Left lung (tissue), 10 donors: ENCODE results near the gene SDK1. TPM values are rescaled to one million over a fixed set of nuclear protein-coding genes. Genes with fewer than 3 reads are reported as not detected.

Experiments
- ATAC-seq: fragments of 200-7000 bp; cut with Tn5 transposase; one replicate; pipeline ENCODE4 v1.9.1; 2020; ENCODE audit warnings: moderate library complexity
- DNase-seq, 4 donors: peaks; one replicate each; pipeline ENCODE4 v3.0.0-alpha.2; 2013 to 2020
- H3K27ac ChIP-seq, 2 donors: fragments of 200-600 bp; sonication (generic) in 1 of 2; one replicate each; pipeline versions ENCODE4 v1.5.0 to v1.8.0; 2020 to 2021
- H3K27me3 ChIP-seq, 2 donors: fragments of 200-600 bp; sonication (generic) in 1 of 2; one replicate each; pipeline versions ENCODE4 v1.5.0 to v1.8.0; 2020 to 2021
- H3K36me3 ChIP-seq, 2 donors: fragments of 200-600 bp; sonication (generic) in 1 of 2; one replicate each; pipeline versions ENCODE4 v1.5.0 to v1.8.0; 2020 to 2021
- H3K4me1 ChIP-seq, 2 donors: fragments of 200-600 bp; one replicate each; pipeline ENCODE4 v1.8.0; 2021
- H3K4me3 ChIP-seq, 2 donors: fragments of 200-600 bp; sonication (generic) in 1 of 2; one replicate each; pipeline versions ENCODE4 v1.5.0 to v1.8.0; 2020 to 2021; ENCODE audit warnings: mild to moderate bottlenecking in 1 of 2
- H3K9me3 ChIP-seq, 2 donors: fragments of 200-600 bp; sonication (generic) in 1 of 2; one replicate each; pipeline versions ENCODE4 v1.5.0 to v1.8.0; 2020 to 2021
- intact Hi-C, 2 donors: fragments of 100-400 bp; cut with DNase I; formaldehyde crosslinking; loops; one replicate each; pipeline versions ENCODE4 v1.11.2 to v1.14.2; 2022
- polyA plus RNA-seq, 6 donors: library from polyadenylated mRNA; unstranded; fragments of 120-200 nt; gene quantifications; one replicate each; pipeline ENCODE4 v1.2.1, GENCODE V29; 2013; ENCODE audit not compliant: insufficient read length in 6 of 6
- total RNA-seq, 2 donors: library from RNA; stranded (reverse); fragmentation: NEBNext Ultra II Directional; extraction: Animal tissue kit (Norgen Biotek cat#: 25700); gene quantifications; one replicate each; pipeline ENCODE4 v1.2.1, GENCODE V29; 2021
- TF ChIP-seq, protein P1 (sequence below), 2 donors: fragments of 200-600 bp; sonication (generic) in 1 of 2; IDR thresholded peaks; one replicate each; pipeline versions ENCODE4 v1.5.0 to v1.8.0; 2021; ENCODE audit warnings: antibody characterized with exemption in 2 of 2
- donor health status: DM: no; HTN: yes; CAD: no.
- donor health status: DM: no; HTN: no; CAD: no.

SDK1 gene
- total and polyA plus RNA-seq, 8 donors: 5.5 to 17.6 (median 13.0) TPM

DNA sequence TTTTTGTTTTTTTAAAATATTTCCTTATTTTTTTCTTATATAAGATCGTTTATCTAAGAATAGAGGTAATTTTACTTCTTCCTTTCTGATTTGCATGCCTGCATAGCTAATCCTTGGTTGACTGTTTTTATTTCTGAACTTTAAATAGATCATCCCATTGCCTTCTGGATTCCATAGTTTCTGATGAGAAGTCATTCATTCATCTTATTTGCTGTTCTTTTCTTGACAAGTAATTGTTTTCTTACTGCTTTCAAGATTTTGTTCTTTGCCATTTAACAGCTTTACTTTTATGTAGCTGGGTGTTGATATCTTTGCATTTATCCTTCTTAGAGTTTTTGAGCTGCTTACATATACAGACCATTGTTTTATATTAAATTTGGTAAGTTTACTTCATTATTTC lies 437.9 kb downstream of the SDK1 start:
- intact Hi-C loops: no loop called here
- TF ChIP-seq, protein P1, sequence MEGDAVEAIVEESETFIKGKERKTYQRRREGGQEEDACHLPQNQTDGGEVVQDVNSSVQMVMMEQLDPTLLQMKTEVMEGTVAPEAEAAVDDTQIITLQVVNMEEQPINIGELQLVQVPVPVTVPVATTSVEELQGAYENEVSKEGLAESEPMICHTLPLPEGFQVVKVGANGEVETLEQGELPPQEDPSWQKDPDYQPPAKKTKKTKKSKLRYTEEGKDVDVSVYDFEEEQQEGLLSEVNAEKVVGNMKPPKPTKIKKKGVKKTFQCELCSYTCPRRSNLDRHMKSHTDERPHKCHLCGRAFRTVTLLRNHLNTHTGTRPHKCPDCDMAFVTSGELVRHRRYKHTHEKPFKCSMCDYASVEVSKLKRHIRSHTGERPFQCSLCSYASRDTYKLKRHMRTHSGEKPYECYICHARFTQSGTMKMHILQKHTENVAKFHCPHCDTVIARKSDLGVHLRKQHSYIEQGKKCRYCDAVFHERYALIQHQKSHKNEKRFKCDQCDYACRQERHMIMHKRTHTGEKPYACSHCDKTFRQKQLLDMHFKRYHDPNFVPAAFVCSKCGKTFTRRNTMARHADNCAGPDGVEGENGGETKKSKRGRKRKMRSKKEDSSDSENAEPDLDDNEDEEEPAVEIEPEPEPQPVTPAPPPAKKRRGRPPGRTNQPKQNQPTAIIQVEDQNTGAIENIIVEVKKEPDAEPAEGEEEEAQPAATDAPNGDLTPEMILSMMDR (IDR thresholded peaks at IDR 0.05): no peak
- H3K4me3 ChIP-seq: no peak overlapping the region

DNA sequence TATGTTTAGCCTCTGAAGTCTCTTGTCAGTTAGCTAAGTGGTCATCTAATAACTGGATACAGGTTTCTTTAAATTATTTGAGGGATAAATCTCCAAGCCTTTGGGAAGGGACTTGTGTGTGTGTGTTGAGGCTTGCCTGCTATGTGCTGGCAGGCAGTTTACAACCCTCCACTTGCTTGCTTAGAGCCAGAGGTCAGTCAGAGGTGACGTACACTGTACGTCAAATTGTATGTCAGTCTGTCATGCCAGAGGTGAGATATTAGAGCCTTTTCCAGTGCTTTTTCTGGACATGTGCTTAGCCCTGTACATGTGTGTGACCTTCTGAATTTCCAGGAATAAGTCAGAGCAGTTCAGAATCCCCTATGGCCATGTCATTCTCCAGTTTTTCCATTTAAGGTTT lies 438.9 kb downstream of the SDK1 start:
- H3K27me3 ChIP-seq: no peaks in the 10 kb centered on the region
- no peaks in the 10 kb centered on the region for H3K36me3 ChIP-seq
- peaks cover 0 to 37% of the 10 kb centered on the region in 2 donors for H3K9me3 ChIP-seq
- no peak overlapping the region for H3K4me3 ChIP-seq
- no peak overlapping the region for H3K27ac ChIP-seq
- no peaks in the 10 kb centered on the region for H3K4me1 ChIP-seq
- DNase-seq (no peak), ATAC-seq (no peak)
- intact Hi-C loops: no loop called here
- TF ChIP-seq, protein P1 (IDR thresholded peaks at IDR 0.05): no peak

More for the DNA sequence above, 437.9 kb downstream of the SDK1 start:
- Histone ChIP-seq H3K36me3 (no peaks in the 10 kb centered on the region), H3K9me3 (peaks cover 0 to 37% of the 10 kb centered on the region in 2 donors), H3K4me1 (no peaks in the 10 kb centered on the region), H3K27ac (no peak overlapping the region), H3K27me3 (no peaks in the 10 kb centered on the region)
- DNase-seq: no peak
- ATAC-seq: no peak

DNA sequence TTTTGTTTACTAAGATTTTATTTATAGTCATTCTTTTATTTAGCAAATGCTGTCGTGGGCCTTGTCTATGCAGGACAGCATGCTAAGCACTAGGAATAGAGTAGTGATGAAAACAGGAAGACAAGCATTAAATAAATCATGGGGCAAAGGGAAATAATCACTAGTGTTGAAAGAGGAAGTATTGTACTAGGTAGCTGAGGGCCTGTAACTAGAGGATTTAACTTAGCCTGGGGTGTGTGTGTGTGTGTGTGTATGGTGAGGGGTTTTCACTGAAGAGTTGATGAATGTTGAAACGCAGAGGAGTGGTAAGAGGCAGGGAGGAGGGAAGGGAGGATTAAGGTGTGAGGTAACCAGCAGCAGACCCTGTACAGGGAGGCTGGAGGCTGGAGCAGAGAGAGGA lies 446.4 kb downstream of the SDK1 start:
- Histone ChIP-seq H3K4me1 (no peaks in the 10 kb centered on the region), H3K9me3 (no peaks in the 10 kb centered on the region), H3K27ac (no peak overlapping the region), H3K4me3 (no peak overlapping the region), H3K36me3 (no peaks in the 10 kb centered on the region), H3K27me3 (no peaks in the 10 kb centered on the region)
- TF ChIP-seq, protein P1 (IDR thresholded peaks at IDR 0.05): no peak
- ATAC-seq (no peak), DNase-seq (no peak)
- intact Hi-C loops: no loop called here

DNA sequence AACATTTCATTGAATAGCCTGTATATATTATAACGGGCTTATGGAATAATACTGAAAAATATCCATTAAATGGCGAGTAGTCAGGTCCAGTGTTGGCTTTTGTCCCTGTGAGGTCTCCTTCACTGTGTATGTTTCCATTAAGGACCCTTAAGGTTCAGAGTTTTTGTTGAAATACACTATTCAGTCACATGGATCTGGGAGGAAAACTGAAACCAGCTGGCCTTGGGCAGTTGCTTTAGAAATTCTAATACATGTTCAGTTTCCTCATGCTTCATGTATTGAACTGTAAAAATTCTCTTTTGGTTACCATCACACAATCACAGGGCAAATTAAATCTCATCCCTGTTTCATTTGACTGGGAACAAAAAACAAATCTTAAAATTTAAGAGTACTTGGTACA lies 447.3 kb downstream of the SDK1 start:
- Histone ChIP-seq H3K27ac (no peak overlapping the region), H3K36me3 (no peaks in the 10 kb centered on the region), H3K9me3 (no peaks in the 10 kb centered on the region), H3K4me3 (no peak overlapping the region), H3K27me3 (no peaks in the 10 kb centered on the region), H3K4me1 (no peaks in the 10 kb centered on the region)
- no peak for DNase-seq
- no peak for ATAC-seq
- intact Hi-C loops: no loop called here
- TF ChIP-seq, protein P1 (IDR thresholded peaks at IDR 0.05): no peak

DNA sequence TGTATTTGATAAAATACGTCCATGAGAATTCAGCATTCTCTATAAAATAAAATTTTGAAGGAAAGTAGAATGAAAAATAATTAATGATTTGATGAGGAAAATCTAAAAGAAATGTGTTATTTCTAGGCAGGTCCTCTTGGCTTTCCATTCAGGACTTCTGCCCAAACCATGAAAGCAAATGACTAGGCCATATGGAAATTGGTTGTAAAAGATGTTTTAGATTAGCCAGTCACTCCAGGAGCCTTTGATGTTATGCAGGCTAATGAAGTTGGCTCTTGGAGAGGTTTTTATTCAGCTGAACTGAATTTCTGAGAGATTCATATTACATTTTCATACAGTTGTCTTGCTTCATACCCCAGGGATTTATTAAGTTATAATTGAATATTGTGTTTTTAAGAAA lies 452.8 kb downstream of the SDK1 start:
- Histone ChIP-seq H3K27me3 (no peaks in the 10 kb centered on the region), H3K9me3 (no peaks in the 10 kb centered on the region), H3K36me3 (no peaks in the 10 kb centered on the region), H3K27ac (peak overlapping the region in 1 of 2 donors; percentile 69), H3K4me1 (no peaks in the 10 kb centered on the region), H3K4me3 (no peak overlapping the region)
- intact Hi-C loops: no loop called here
- no peak for DNase-seq
- TF ChIP-seq, protein P1 (IDR thresholded peaks at IDR 0.05): no peak
- ATAC-seq: no peak
